ENCODE results near the gene PLA2G2F. TPM values are rescaled to one million over a fixed set of nuclear protein-coding genes. Genes with fewer than 3 reads are reported as not detected.

Gene PLA2G2F
- total and polyA plus RNA-seq, 10 of the 15 experiments (the other 5 are each of a cell fraction or from before 2014, with no cell fraction given): 0.03 TPM; not detected in 9

DNA sequence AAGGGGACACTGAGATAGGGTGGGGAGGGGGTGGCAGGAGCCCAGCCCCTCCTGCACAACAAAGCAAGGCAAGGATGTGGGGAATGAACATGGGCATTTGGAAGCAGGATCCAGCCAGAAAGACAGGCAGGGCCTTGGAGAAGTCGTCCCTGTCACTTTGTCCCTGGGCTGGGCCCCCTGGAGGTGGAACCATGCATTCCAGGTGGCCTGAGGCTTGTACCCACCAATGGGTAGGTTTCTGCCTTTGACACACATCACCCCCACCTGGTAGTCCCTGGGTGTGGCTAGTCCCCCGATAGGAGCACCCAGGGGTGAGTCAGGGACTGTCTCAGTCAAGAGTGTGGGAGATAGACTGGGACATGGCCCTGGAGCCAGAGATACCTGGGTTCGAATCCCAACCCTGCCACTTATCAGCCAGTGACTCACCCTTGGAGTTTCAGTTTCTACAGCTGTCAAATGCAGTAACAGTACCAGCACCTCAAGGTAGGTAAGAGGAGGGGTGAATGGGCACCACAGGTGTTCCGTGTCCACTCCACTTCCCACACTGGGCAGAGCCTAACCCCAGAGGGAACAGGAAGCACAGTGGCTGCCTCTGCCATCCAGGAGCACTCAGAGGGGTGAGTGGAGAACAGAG is 29.8 kb upstream of the PLA2G2F start (continued):
- TF ChIP-seq WRNIP1 (IDR thresholded peaks at IDR 0.05; ENCODE audit: borderline replicate concordance, low read depth, low read length): no peak
- no peak for TF ChIP-seq EZH2 (IDR thresholded peaks at IDR 0.05; ENCODE audit: borderline replicate concordance, control insufficient read depth, low read depth, low read length)
- no peak for TF ChIP-seq E2F4 (IDR thresholded peaks at IDR 0.05; ENCODE audit: low read depth, low read length)
- TF ChIP-seq ZNF384 (IDR thresholded peaks at IDR 0.05; ENCODE audit: borderline replicate concordance, low read depth, low read length): no peak
- TF ChIP-seq RB1 (IDR thresholded peaks at IDR 0.05; ENCODE audit: borderline replicate concordance): no peak

DNA sequence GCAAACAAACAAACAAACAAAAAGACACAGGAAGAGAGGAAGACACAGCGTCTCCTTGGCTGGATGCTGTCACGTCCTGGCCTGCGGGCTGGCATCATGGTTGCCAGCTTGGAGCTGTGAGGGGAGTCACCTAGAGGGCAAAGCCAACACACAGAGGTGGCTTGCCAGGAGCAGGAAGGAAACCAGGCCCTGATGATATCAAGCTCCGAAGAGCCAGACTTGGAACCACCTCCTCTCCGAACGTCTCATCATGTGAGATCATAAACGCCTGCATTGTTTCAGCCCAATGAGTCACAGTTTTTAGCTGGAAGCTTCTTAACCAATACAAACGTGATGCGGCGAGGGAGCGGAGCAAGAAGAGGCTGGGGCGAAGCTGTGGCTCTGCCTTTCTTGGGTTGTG is 28.4 kb upstream of the PLA2G2F start:
- DNase-seq (ENCODE audit: low read depth, low spot score) (no peak), FAIRE-seq (no peak), ATAC-seq (no peak)
- intact Hi-C loops (cut with micrococcal nuclease; ENCODE audit: unreplicated experiment) (no loop called here), in situ Hi-C loops (cut with MboI) (no loop called here)
- Histone ChIP-seq H3K36me3 (ENCODE audit: control insufficient read depth in 2 of 2, insufficient read depth in 2 of 2, low read length in 1 of 2) (no peaks in the 10 kb centered on the region), H3K27me3 (replicated peaks in 1 of 2; ENCODE audit: control insufficient read depth in 2 of 2, insufficient read depth in 2 of 2, low read length in 1 of 2) (no peaks in the 10 kb centered on the region), H3K4me1 (ENCODE audit: control insufficient read depth, insufficient read depth, low read length) (no peaks in the 10 kb centered on the region; the same call in 1 of the 2 replicates), H3K4me3 (no peak overlapping the region), H2AFZ (ENCODE audit: control insufficient read depth, low read depth, low read length) (no peak overlapping the region), H3K9me3 (replicated peaks; ENCODE audit: control insufficient read depth, insufficient read depth, low read length) (no peaks in the 10 kb centered on the region), H3K79me2 (ENCODE audit: control insufficient read depth, insufficient read depth, low read length) (no peaks in the 10 kb centered on the region), H3K27ac (ENCODE audit: control insufficient read depth, insufficient read depth) (no peak overlapping the region), H4K20me1 (ENCODE audit: control insufficient read depth, insufficient read depth) (no peaks in the 10 kb centered on the region), H3K4me2 (ENCODE audit: control insufficient read depth, insufficient read depth) (no peak overlapping the region), H3K9ac (ENCODE audit: control insufficient read depth, insufficient read depth, low read length) (no peak overlapping the region)
- ChIA-PET SMC1A (ENCODE audit: uncharacterized antibody, unreplicated experiment) (interaction anchor here (1.5 kb wide), 1 partner anchor 15 kb away, joined by 3 read pairs; no protein-coding TSS in a partner anchor), CTCF (interaction anchor here (1.1 to 1.3 kb wide), 3 partner anchors 9 to 41 kb away, joined by 3 to 4 read pairs (median 4); no protein-coding TSS in a partner anchor), POLR2A (no interaction called here), RAD21 (ENCODE audit: unreplicated experiment) (no interaction called here)
- no peak for TF ChIP-seq IKZF1 (conservative IDR thresholded peaks at IDR 0.05)
- no TSS peak for BruUV-seq (replicated peaks)
- WGBS (ENCODE audit: insufficient coverage, insufficient replicate concordance, low lambda C conversion rate, missing lambda C conversion rate): 83% methylated on average over 12 of the region's 12 CpGs

All from GM12878 (cell line).